ENCODE data around the gene AKIRIN1. TPM values are rescaled to one million over a fixed set of nuclear protein-coding genes. Genes with fewer than 3 reads are reported as not detected.

Gene AKIRIN1
- total and polyA plus RNA-seq, 8 donors = 7.5 to 21.8 (median 12.1) TPM

DNA sequence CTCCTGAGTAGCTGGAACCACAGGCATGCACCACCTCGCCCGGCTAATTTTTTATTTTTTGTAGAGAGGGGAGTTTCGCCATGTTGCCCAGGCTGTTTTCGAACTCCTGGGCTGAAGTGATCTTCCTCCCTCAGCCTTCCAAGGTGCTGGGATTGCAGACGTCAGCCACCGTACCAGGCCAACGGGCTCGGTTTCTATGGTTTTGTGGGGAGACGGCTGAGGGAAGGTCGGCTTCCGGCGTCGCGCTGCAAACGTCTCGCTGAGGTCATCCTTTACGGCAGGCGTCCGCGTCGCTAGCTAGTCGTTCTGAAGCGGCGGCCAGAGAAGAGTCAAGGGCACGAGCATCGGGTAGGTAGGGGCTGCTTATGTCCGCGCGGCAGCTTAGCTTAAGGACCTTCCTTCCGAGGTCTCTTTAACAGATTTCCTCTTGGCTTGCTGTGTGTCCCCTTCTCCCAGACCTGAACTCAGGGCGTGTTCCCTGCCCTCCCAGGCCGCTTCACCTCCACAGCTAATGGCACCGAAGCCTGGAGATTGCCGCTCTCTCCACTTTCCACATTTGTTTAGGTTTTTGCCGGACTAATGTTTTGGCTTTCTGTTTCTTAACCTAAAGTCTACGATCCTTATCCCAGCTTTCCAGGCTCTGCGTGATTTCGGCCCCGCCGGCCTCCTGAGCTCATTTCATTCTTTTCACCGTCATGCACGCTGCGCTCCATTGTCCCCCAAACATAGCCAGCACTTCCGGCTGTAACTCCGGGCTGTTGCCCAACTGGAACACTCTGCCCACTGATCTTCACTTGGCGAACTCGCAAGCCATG lies 35.2 kb downstream of the AKIRIN1 start, which contains the start of gene NDUFS5:
NDUFS5 (plus strand) TSS at position 300 of the 815 bp plus-strand sequence. CDS start 2,375 bp downstream, outside the sequence.
- H3K27ac ChIP-seq = peak within 1 kb of the TSS; percentile 83 to 96 (median 94)
- H3K4me3 ChIP-seq = peak within 1 kb of the TSS; percentile 55 to 75 (median 72)
- intact Hi-C loops (cut with DNase I) = no loop called here
- no peaks in the 10 kb centered on the region for H3K9me3 ChIP-seq
- WGBS, 2 donors = 0% methylated on average over 47 of the region's 47 CpGs
- H3K27me3 ChIP-seq = no peaks in the 10 kb centered on the region
- FAIRE-seq (no peak), ATAC-seq (peak; percentile 95 to 98 (median 96)), DNase-seq (peak; percentile 88 to 95 (median 89))
- TF ChIP-seq, protein P1, sequence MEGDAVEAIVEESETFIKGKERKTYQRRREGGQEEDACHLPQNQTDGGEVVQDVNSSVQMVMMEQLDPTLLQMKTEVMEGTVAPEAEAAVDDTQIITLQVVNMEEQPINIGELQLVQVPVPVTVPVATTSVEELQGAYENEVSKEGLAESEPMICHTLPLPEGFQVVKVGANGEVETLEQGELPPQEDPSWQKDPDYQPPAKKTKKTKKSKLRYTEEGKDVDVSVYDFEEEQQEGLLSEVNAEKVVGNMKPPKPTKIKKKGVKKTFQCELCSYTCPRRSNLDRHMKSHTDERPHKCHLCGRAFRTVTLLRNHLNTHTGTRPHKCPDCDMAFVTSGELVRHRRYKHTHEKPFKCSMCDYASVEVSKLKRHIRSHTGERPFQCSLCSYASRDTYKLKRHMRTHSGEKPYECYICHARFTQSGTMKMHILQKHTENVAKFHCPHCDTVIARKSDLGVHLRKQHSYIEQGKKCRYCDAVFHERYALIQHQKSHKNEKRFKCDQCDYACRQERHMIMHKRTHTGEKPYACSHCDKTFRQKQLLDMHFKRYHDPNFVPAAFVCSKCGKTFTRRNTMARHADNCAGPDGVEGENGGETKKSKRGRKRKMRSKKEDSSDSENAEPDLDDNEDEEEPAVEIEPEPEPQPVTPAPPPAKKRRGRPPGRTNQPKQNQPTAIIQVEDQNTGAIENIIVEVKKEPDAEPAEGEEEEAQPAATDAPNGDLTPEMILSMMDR (IDR thresholded peaks at IDR 0.05) = no peak
- peaks cover 0 to 3% (median 0%) of the 10 kb centered on the region in 3 donors for H3K36me3 ChIP-seq
- H3K4me1 ChIP-seq = peaks cover 0 to 3% (median 0%) of the 10 kb centered on the region in 3 donors

DNA sequence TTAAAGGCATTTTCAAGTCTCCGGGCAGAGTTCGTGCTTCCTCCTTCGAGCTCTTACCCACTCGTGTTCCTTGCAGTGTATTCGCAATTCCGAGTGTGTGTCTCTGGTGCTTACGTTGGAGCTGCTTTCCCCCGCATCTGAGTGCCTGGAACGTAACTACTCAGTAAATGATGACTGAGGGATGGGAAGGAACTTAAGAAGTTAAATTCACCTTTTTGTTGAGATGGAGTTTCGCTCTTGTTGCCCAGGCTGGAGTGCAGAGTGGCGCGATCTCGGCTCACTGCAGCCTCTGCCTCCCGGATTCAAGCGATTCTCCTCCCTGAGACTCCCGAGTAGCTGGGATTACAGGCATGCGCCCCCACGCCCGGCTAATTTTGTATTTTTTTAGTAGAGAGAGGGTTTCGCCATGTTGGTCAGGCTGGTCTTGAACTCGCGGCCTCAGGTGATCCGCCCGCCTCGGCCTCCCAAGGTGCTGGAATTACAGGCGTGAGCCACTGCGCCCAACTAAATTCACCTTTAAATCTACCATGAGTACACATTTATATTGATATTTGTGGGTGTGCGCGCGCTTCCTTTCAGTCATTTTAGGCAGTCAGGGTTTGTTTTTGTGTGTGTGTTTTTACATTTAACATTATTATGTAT lies 35.9 kb downstream of the AKIRIN1 start:
- Histone ChIP-seq H3K27ac (peak overlapping the region; percentile 83 to 96 (median 94)), H3K27me3 (no peaks in the 10 kb centered on the region), H3K9me3 (no peaks in the 10 kb centered on the region), H3K36me3 (peaks cover 0 to 10% (median 0%) of the 10 kb centered on the region in 3 donors), H3K4me1 (peaks cover 0 to 3% (median 0%) of the 10 kb centered on the region in 3 donors), H3K4me3 (peak overlapping the region; percentile 55 to 75 (median 72))
- TF ChIP-seq, protein P1 (IDR thresholded peaks at IDR 0.05) = no peak
- intact Hi-C loops (cut with DNase I) = no loop called here
- peak in 1 of 4 donors; percentile 2 for ATAC-seq
- 34% methylated on average over 30 of the region's 30 CpGs for WGBS, 2 donors
- no peak for FAIRE-seq
- no peak for DNase-seq

DNA sequence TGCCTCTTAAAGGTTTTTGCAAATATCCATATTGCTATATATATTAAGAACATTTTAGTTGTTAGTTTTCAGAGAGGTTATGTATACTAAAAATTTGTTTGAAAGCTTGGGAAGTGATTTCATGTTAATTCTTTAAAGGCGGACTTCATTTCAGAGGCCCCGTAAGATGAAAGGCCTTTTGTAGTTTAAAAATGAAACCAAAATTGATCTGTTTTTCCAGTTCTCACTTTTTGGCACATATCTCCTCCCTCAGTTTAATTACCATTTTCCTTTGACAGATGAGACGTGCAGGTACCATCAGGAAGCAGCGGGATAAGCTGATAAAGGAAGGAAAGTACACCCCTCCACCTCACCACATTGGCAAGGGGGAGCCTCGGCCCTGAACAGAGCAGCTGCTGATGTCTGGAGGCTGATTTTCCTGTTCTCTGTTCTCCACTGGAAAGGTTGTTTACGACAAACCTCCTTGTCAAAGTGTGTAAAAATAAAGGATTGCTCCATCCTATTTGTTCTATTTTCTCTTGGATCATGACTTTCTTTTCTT lies 43.1 kb downstream of the AKIRIN1 start:
- Histone ChIP-seq H3K4me3 (no peak overlapping the region), H3K9me3 (no peaks in the 10 kb centered on the region), H3K4me1 (no peaks in the 10 kb centered on the region), H3K27ac (peak overlapping the region in 2 of 4 donors; percentile 30 to 39), H3K27me3 (no peaks in the 10 kb centered on the region), H3K36me3 (peaks cover 3 to 38% (median 3%) of the 10 kb centered on the region in 3 donors)
- intact Hi-C loops (cut with DNase I) = no loop called here
- WGBS, 2 donors = 53 to 67% methylated on average over 6 of the region's 6 CpGs
- DNase-seq (no peak), FAIRE-seq (no peak), ATAC-seq (peak in 3 of 4 donors; percentile 22 to 51 (median 39))
- TF ChIP-seq, protein P1 (IDR thresholded peaks at IDR 0.05) = no peak

DNA sequence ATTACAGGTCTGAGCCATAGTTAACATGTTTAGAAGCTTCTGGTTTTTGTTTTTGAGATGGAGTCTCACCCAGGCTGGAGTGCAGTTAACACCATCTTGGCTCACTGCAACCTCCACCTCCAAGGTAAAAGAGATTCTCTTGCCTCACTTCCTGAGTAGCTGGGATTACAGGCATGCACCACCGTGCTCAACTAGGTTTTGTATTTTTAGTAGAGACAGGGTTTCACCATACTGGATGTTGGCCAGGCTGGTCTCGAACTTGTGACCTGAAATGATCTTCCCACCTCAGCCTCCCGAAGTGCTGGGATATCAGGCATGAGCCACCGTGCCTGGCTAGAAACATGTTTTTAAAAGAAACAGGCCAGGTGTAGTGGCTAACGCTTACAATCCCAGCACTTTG lies 45.6 kb downstream of the AKIRIN1 start:
- no peak for FAIRE-seq
- no peaks in the 10 kb centered on the region for H3K27me3 ChIP-seq
- 85 to 96% methylated on average over 5 of the region's 5 CpGs for WGBS, 2 donors
- no peak overlapping the region for H3K27ac ChIP-seq
- no peak overlapping the region for H3K4me3 ChIP-seq
- H3K36me3 ChIP-seq = peaks cover 3 to 36% (median 3%) of the 10 kb centered on the region in 3 donors
- H3K9me3 ChIP-seq = no peaks in the 10 kb centered on the region
- TF ChIP-seq, protein P1 (IDR thresholded peaks at IDR 0.05) = no peak
- H3K4me1 ChIP-seq = no peaks in the 10 kb centered on the region
- intact Hi-C loops (cut with DNase I) = no loop called here
- no peak for DNase-seq
- no peak for ATAC-seq

All from pancreas (tissue), 10 donors.